Measurements from ENCODE around the gene ZNF764. TPM values are rescaled to one million over a fixed set of nuclear protein-coding genes. Genes with fewer than 3 reads are reported as not detected.
"Not testable (repeated sequence)": the region's sequence is repeated elsewhere in the genome, so short reads cannot be mapped to it uniquely, and the experiment has no call there.

The ZNF764 gene
- total and polyA plus RNA-seq, 7 experiments from 2014 or later, result 4.5 to 20.9 (median 18.1) TPM

DNA sequence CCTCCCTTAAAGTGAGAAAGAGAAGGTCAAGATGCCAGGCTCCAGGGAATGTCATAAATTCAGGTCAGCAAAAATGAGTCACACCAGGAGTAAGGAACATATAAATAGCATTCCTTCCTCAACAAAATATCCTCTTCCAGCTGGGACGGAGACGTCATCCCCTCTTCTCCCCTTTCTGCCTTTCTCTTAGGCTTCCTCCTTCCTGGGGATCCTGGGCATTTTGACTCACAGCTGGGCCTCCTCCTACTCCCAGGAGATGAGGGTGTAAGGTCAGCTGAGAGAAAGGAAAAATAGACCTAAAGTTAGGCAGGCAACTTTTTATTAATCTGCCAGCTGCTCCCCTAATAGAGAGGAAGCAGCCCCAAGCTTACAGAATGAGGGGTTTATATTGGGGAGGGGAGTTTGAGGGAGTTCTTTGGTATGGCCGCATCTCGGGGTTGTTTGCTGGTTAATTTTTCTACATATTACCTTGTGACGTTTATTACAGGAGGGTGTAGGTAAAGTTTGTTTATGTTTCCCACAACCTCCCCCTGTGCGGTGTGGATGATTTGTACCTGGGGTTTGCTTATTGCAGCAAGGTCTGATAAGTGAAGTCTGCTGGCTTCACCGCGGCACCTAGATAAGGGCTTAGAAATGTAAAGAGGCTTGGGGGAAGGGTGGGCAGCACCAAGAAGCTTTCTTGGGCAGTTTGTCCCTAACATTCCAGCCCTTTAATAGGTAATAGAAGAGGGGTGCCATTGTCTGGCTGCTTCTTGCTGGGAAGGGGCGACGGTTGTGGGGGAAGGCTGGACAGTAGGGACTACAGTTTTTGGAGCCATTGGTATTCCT is 16.5 kb downstream of the ZNF764 start:
- H3K9me3 ChIP-seq (ENCODE audit: control insufficient read depth in 2 of 3, low read length in 3 of 3), result no peaks in the 10 kb centered on the region
- POLR2A ChIA-PET, result interaction anchor here (0.9 to 1.5 kb wide), 2 partner anchors 10 to 17 kb away, joined by 3 to 6 read pairs; no protein-coding TSS in a partner anchor
- Mint-ChIP-seq H3K36me3 (peaks cover 0 to 7% (median 0%) of the 10 kb centered on the region in 5 donors), H3K27me3 (no peaks in the 10 kb centered on the region), H3K27ac (no peak overlapping the region), H3K9me3 (no peaks in the 10 kb centered on the region), H3K4me3 (no peak overlapping the region), H3K4me1 (peaks cover 3 to 15% (median 14%) of the 10 kb centered on the region in 7 donors)
- H3K36me3 ChIP-seq (ENCODE audit: control insufficient read depth in 2 of 3, insufficient read depth in 3 of 3, low read length in 3 of 3), result no peaks in the 10 kb centered on the region
- CTCF ChIA-PET, result interaction anchor here (0.7 kb wide), 2 partner anchors 50 to 98 kb away, joined by 4 read pairs; no protein-coding TSS in a partner anchor
- no peaks in the 10 kb centered on the region for H3K27me3 ChIP-seq (ENCODE audit: control insufficient read depth in 2 of 2, insufficient read depth in 2 of 2, low read length in 2 of 2)
- H3K4me1 ChIP-seq (ENCODE audit: control insufficient read depth in 2 of 2, insufficient read depth in 2 of 2, low read length in 2 of 2), result no peaks in the 10 kb centered on the region
- ATAC-seq, result no peak
- H3K4me3 ChIP-seq (ENCODE audit: low read length), result no peak overlapping the region
- DNase-seq, result no peak
- intact Hi-C loops (cut with micrococcal nuclease), result no loop called here
- H3K27ac ChIP-seq (ENCODE audit: low read depth, low read length), result no peak overlapping the region

DNA sequence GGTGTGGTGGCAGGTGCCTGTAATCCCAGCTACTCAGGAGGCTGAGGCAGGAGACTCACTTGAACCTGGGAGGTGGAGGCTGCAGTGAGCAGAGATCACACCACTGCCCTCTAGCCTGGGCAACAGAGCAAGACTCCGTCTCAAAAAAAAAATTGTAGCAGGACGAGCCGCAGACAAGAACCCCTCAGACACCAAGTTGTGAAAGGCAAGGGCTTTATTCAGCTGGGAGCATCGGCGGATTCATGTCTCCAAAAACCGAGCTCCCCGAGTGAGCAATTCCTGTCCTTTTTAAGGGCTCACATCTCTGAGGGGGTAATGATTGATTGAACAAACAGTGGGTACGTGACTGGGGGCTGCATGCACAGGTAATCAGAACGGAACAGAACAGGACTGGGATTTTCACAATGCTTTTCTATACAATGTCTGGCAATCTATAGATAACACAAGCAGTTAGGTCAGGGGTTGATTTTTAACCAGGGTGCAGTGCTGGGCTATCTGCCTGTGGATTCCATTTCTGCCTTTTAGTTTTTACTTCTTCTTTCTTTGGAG is 17.2 kb downstream of the ZNF764 start:
- intact Hi-C loops (cut with micrococcal nuclease); H3K27me3 Mint-ChIP-seq; H3K9me3 Mint-ChIP-seq; H3K36me3 Mint-ChIP-seq; H3K27me3 ChIP-seq (ENCODE audit: control insufficient read depth in 2 of 2, insufficient read depth in 2 of 2, low read length in 2 of 2); H3K27ac ChIP-seq (ENCODE audit: low read depth, low read length); H3K27ac Mint-ChIP-seq; H3K36me3 ChIP-seq (ENCODE audit: control insufficient read depth in 2 of 3, insufficient read depth in 3 of 3, low read length in 3 of 3); H3K4me3 Mint-ChIP-seq; H3K4me1 ChIP-seq (ENCODE audit: control insufficient read depth in 2 of 2, insufficient read depth in 2 of 2, low read length in 2 of 2); H3K4me3 ChIP-seq (ENCODE audit: low read length); DNase-seq; ATAC-seq; H3K9me3 ChIP-seq (ENCODE audit: control insufficient read depth in 2 of 3, low read length in 3 of 3): not testable (repeated sequence)
- ChIA-PET CTCF (interaction anchor here (0.7 kb wide), 1 partner anchor 49 kb away, joined by 4 read pairs; no protein-coding TSS in a partner anchor), POLR2A (interaction anchor here (0.9 to 1.5 kb wide), 2 partner anchors 11 to 16 kb away, joined by 3 to 6 read pairs; no protein-coding TSS in a partner anchor)
- H3K4me1 Mint-ChIP-seq, result peaks cover 10 to 21% (median 19%) of the 10 kb centered on the region in 7 donors

DNA sequence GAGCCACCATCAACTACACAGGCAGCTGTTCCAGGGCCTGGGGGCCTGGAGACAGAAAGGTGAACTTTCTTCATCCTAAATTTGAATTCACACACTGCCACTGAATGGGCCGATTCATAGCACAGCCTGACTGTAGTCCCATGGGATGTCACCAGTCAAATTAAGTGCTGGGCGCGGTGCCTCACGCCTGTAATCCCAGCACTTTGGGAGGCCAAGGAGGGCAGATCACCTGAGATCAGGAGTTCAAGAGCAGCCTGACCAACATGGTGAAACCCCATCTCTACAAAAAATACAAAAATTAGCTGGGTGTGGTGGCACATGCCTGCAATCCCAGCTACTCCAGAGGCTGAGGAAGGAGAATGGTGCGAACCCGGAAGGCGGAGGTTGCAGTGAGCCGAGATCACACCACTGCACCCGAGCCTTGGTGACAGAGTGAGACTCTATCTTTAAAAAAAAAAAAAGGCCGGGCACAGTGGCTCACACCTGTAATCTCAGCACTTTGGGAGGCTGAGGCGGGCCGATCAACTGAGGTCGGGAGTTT is 18.1 kb downstream of the ZNF764 start:
- intact Hi-C loops (cut with micrococcal nuclease); H3K27ac ChIP-seq (ENCODE audit: low read depth, low read length); H3K9me3 ChIP-seq (ENCODE audit: control insufficient read depth in 2 of 3, low read length in 3 of 3); H3K4me3 Mint-ChIP-seq; H3K27ac Mint-ChIP-seq; DNase-seq; ATAC-seq; H3K9me3 Mint-ChIP-seq; H3K4me3 ChIP-seq (ENCODE audit: low read length); H3K36me3 ChIP-seq (ENCODE audit: control insufficient read depth in 2 of 3, insufficient read depth in 3 of 3, low read length in 3 of 3); H3K4me1 ChIP-seq (ENCODE audit: control insufficient read depth in 2 of 2, insufficient read depth in 2 of 2, low read length in 2 of 2); H3K27me3 ChIP-seq (ENCODE audit: control insufficient read depth in 2 of 2, insufficient read depth in 2 of 2, low read length in 2 of 2); H3K36me3 Mint-ChIP-seq; H3K27me3 Mint-ChIP-seq: not testable (repeated sequence)
- POLR2A ChIA-PET, result interaction anchor here (0.6 to 0.9 kb wide), 2 partner anchors 10 to 838 kb away, joined by 6 to 7 read pairs; no protein-coding TSS in a partner anchor
- peaks cover 14 to 27% (median 25%) of the 10 kb centered on the region in 7 donors for H3K4me1 Mint-ChIP-seq
- CTCF ChIA-PET, result interaction anchor here (0.9 kb wide), 1 partner anchor 110 kb away, joined by 3 read pairs; the partner anchor contains the start of gene DCTPP1

DNA sequence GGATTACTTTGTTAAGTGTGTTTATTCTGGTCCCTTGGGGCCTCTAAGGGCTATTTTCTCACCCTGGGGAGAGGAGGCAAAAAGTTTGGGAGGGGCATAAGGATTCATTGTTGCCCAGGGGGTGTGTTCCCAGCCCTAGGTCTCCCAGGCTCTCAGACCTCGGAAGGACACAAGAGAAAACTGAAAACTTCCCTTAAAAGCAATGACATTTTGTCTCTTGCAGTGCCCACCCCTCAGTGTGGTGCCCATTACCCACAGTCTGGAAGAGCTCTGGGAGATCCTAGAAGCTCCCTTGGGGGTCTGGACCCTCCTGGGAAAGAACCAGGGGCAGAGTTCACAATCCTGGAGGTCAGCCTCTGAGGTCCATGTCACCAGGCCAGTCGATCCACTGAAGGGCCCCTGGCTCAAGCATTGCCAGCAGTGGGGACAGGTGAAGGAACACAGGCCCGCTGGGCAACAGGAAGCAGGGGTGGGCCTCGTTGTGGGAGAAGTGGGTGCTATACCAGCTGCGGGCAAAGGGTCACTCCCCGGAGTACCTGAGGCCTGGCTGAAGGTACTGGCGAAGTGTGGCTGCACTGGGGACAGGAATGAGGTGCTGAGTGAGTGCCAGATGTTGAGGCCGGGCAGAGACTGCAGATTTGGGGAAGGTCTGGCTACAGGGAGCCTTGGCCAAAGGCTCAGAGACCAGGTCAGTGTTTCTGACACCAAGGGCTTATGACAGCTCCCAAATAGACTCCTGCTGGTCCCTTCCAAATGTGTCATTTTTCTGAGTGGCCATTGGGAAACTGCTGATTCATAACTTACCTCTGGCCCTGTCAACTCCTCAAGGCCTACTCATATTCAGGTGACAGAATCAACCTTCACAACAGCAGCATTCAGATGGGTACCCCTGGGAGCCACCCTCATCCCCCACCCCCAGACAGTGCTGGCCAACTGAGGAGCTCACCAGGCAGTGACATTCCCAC is 18.9 kb downstream of the ZNF764 start:
- CTCF ChIA-PET, result interaction anchor here (0.9 kb wide), 1 partner anchor 110 kb away, joined by 3 read pairs; the partner anchor contains the start of gene DCTPP1
- Mint-ChIP-seq H3K4me1 (peaks cover 14 to 31% (median 26%) of the 10 kb centered on the region in 7 donors), H3K36me3 (peaks cover 0 to 7% (median 0%) of the 10 kb centered on the region in 5 donors), H3K4me3 (peak overlapping the region in 1 of 10 donors; percentile 13), H3K27ac (no peak overlapping the region), H3K27me3 (no peaks in the 10 kb centered on the region), H3K9me3 (no peaks in the 10 kb centered on the region)
- DNase-seq (no peak), ATAC-seq (no peak)
- Histone ChIP-seq H3K9me3 (ENCODE audit: control insufficient read depth in 2 of 3, low read length in 3 of 3) (no peaks in the 10 kb centered on the region), H3K27me3 (ENCODE audit: control insufficient read depth in 2 of 2, insufficient read depth in 2 of 2, low read length in 2 of 2) (no peaks in the 10 kb centered on the region), H3K4me3 (ENCODE audit: low read length) (no peak overlapping the region), H3K27ac (ENCODE audit: low read depth, low read length) (no peak overlapping the region), H3K36me3 (ENCODE audit: control insufficient read depth in 2 of 3, insufficient read depth in 3 of 3, low read length in 3 of 3) (no peaks in the 10 kb centered on the region), H3K4me1 (ENCODE audit: control insufficient read depth in 2 of 2, insufficient read depth in 2 of 2, low read length in 2 of 2) (peaks cover 8 to 9% of the 10 kb centered on the region in 2 donors)
- intact Hi-C loops (cut with micrococcal nuclease), result no loop called here
- POLR2A ChIA-PET, result interaction anchor here (0.6 to 1.1 kb wide), 3 partner anchors 11 to 837 kb away, joined by 3 to 7 read pairs (median 6); no protein-coding TSS in a partner anchor

DNA sequence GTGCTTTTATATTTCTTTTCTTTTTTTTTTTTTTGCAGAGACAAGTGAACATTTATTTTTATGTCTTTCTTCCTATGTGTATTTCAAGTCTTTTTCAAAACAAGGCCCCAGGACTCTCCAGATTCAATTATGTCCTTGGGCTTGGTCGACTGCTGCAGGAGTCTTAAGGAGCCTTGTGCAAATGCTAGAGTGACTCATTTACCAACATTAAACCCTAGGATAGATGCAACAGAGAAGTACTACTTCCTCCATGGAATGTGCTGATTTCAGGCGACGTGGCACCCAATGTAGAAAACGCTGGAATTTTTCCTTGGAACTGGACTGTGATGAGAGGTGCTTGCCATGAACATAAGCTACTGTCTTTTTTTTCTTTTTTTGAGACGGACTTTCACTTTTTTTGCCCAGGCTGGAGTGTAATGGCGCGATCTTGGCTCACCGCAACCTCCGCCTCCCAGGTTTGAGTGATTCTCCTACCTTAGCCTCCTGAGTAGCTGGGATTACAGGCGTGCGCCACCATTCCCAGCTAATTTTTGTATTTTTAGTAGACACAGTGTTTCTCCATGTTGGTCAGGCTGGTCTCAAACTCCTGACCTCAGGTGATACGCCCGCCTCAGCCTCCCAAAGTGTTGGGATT is 21.7 kb downstream of the ZNF764 start:
- ChIA-PET CTCF (interaction anchor here (0.8 to 3.0 kb wide), 13 partner anchors 10 to 157 kb away, joined by 3 to 37 read pairs (median 6); partner anchors contain the start of genes DCTPP1, SEPHS2, ZNF688 and ZNF764), POLR2A (interaction anchor here (1.0 to 4.5 kb wide), 15 partner anchors 10 to 353 kb away, joined by 3 to 159 read pairs (median 6); partner anchors contain the start of genes CORO1A, DCTPP1, FBRS and PRR14)
- H3K36me3 Mint-ChIP-seq; H3K4me3 ChIP-seq (ENCODE audit: low read length); H3K27me3 Mint-ChIP-seq; H3K4me1 ChIP-seq (ENCODE audit: control insufficient read depth in 2 of 2, insufficient read depth in 2 of 2, low read length in 2 of 2); intact Hi-C loops (cut with micrococcal nuclease); ATAC-seq; DNase-seq; H3K9me3 Mint-ChIP-seq; H3K27me3 ChIP-seq (ENCODE audit: control insufficient read depth in 2 of 2, insufficient read depth in 2 of 2, low read length in 2 of 2); H3K9me3 ChIP-seq (ENCODE audit: control insufficient read depth in 2 of 3, low read length in 3 of 3): not testable (repeated sequence)
- peak overlapping the region; percentile 98 for H3K27ac ChIP-seq (ENCODE audit: low read depth, low read length)
- H3K4me1 Mint-ChIP-seq, result peaks cover 14 to 39% (median 31%) of the 10 kb centered on the region in 7 donors
- peak overlapping the region; percentile 94 to 99 (median 98) for H3K27ac Mint-ChIP-seq
- H3K4me3 Mint-ChIP-seq, result peak overlapping the region; percentile 91 to 100 (median 96)
- H3K36me3 ChIP-seq (ENCODE audit: control insufficient read depth in 2 of 3, insufficient read depth in 3 of 3, low read length in 3 of 3), result peaks cover 0 to 12% (median 0%) of the 10 kb centered on the region in 3 experiments
